ENCODE results near the gene TSFM.

DNA sequence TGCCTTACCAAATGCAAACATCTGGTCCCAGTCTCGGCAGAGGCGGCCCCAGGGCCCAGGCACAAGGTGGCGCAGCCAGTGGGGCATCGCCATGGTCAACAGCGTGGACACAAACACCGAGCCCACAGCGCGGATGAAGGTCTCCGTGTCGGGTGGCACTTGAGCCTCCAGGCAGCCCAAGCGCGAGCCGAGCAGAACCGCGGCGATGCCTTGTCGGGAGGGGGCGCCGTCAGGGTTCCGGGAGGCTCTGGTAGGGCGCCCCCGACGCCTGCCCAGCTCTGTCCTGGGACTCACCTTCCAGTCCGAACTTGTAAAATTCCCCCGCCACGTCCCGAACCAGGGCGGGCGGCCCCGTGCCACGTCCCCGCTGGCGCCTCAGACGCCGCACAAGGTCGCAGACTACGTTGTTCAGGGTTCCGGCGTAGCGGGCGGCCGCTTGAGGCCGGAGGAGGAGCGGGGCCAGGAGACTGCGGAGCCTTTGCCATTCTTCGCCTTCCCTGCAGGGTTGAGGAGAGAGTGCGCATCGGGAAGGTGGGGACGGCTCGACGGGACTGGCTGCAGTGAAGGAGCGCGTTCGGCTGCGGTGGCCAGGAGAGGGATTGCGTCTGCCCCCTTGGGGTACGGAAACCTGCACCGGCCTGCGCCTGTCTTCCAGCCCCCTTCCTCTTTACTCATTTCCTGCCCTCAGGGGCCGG, 17.4 kb upstream of the TSFM start:
- TF ChIP-seq, protein P1, sequence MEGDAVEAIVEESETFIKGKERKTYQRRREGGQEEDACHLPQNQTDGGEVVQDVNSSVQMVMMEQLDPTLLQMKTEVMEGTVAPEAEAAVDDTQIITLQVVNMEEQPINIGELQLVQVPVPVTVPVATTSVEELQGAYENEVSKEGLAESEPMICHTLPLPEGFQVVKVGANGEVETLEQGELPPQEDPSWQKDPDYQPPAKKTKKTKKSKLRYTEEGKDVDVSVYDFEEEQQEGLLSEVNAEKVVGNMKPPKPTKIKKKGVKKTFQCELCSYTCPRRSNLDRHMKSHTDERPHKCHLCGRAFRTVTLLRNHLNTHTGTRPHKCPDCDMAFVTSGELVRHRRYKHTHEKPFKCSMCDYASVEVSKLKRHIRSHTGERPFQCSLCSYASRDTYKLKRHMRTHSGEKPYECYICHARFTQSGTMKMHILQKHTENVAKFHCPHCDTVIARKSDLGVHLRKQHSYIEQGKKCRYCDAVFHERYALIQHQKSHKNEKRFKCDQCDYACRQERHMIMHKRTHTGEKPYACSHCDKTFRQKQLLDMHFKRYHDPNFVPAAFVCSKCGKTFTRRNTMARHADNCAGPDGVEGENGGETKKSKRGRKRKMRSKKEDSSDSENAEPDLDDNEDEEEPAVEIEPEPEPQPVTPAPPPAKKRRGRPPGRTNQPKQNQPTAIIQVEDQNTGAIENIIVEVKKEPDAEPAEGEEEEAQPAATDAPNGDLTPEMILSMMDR (IDR thresholded peaks at IDR 0.05; ENCODE audit: low read length) = peak; percentile 65
- TF ChIP-seq EZH2 (IDR thresholded peaks at IDR 0.05; ENCODE audit: borderline replicate concordance, low read length) = no peak

Data from OCI-LY1 (cell line).